ENCODE measurements around the gene CCDC6. TPM values are rescaled to one million over a fixed set of nuclear protein-coding genes. Genes with fewer than 3 reads are reported as not detected.

Gene CCDC6
- total RNA-seq, 1 experiment from 2014 or later = 58.4 TPM

DNA sequence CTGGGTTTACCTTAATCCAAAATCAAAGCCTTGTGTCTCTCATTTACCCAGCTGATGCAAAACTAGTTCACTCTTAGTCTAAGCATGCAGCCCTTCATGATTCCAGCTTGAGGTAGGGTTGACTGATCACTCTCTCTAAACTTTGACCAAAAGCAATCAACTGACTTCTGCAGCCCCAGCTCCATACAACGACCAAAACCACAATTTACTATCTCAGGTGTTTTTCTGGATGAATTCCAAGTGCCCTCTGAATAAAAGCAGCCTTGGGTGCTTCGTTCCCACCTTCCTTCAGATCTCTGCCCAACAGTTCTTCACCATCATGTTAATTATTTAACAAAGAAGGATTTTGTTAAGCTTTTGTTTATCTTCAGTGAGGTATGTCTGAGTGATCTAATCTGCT, 62.6 kb downstream of the CCDC6 start:
- H3K9me3 Mint-ChIP-seq = no peaks in the 10 kb centered on the region
- H2BK12ac ChIP-seq (ENCODE audit: insufficient read length, low read depth, low read length) = no peak overlapping the region
- H2AK5ac ChIP-seq (ENCODE audit: insufficient read length, low read length) = no peak overlapping the region
- no peaks in the 10 kb centered on the region for H3K79me2 ChIP-seq (ENCODE audit: insufficient read depth, low read length)
- H3K23me2 ChIP-seq (ENCODE audit: insufficient read length, low read depth, low read length, poor library complexity, severe bottlenecking) = no peaks in the 10 kb centered on the region
- H3K4ac ChIP-seq (ENCODE audit: low read depth, low read length) = no peak overlapping the region
- no peaks in the 10 kb centered on the region for H3K9me3 ChIP-seq (ENCODE audit: control insufficient read depth, low read depth, low read length)
- no peaks in the 10 kb centered on the region for H3K79me1 ChIP-seq (ENCODE audit: insufficient read depth, low read depth, low read length, poor library complexity, severe bottlenecking)
- no peak for DNase-seq
- no CpG with 5 or more reads among the region's 2 CpGs for WGBS (ENCODE audit: extremely low coverage, insufficient read length, low lambda C conversion rate)
- H4K91ac ChIP-seq (ENCODE audit: insufficient read length, low read depth, low read length) = no peak overlapping the region
- H3K27ac Mint-ChIP-seq = peak overlapping the region; percentile 8 to 91 (median 90); a peak in 4 of 7 replicates
- no peak overlapping the region for H3T11ph ChIP-seq (ENCODE audit: low read length)
- TF ChIP-seq, protein P1, sequence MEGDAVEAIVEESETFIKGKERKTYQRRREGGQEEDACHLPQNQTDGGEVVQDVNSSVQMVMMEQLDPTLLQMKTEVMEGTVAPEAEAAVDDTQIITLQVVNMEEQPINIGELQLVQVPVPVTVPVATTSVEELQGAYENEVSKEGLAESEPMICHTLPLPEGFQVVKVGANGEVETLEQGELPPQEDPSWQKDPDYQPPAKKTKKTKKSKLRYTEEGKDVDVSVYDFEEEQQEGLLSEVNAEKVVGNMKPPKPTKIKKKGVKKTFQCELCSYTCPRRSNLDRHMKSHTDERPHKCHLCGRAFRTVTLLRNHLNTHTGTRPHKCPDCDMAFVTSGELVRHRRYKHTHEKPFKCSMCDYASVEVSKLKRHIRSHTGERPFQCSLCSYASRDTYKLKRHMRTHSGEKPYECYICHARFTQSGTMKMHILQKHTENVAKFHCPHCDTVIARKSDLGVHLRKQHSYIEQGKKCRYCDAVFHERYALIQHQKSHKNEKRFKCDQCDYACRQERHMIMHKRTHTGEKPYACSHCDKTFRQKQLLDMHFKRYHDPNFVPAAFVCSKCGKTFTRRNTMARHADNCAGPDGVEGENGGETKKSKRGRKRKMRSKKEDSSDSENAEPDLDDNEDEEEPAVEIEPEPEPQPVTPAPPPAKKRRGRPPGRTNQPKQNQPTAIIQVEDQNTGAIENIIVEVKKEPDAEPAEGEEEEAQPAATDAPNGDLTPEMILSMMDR (conservative IDR thresholded peaks at IDR 0.05) = no peak
- no peak overlapping the region for H2BK20ac ChIP-seq (ENCODE audit: low read depth, low read length, poor library complexity, severe bottlenecking)
- peaks cover 52 to 53% of the 10 kb centered on the region in 2 experiments for H3K4me1 Mint-ChIP-seq
- no peaks in the 10 kb centered on the region for H4K20me1 ChIP-seq (ENCODE audit: control insufficient read depth, insufficient read depth, insufficient read length)
- no peak overlapping the region for H3K9ac ChIP-seq (ENCODE audit: extremely low read depth, insufficient read length, low read length)
- peaks cover 14 to 39% (median 37%) of the 10 kb centered on the region in 3 experiments; a peak in 6 of 7 replicates for H3K36me3 Mint-ChIP-seq (ENCODE audit: insufficient read depth in 1 of 3, low read depth in 3 of 3)
- no peaks in the 10 kb centered on the region for H3K27me3 ChIP-seq (ENCODE audit: insufficient read depth, low read length)
- no peak overlapping the region for H2BK120ac ChIP-seq (ENCODE audit: low read depth, low read length, poor library complexity, severe bottlenecking)
- no peak overlapping the region for H3K4me3 Mint-ChIP-seq
- no peak overlapping the region for H3K4me2 ChIP-seq (ENCODE audit: insufficient read depth, insufficient read length, low read length)
- no peak overlapping the region for H4K8ac ChIP-seq (replicated peaks; ENCODE audit: insufficient read length, low read depth, low read length)
- H4K5ac ChIP-seq (ENCODE audit: insufficient read length, low read depth, low read length) = no peak overlapping the region
- H3K27me3 Mint-ChIP-seq (ENCODE audit: low read depth) = no peaks in the 10 kb centered on the region
- H3K56ac ChIP-seq (ENCODE audit: insufficient read length, low read depth, low read length) = no peak overlapping the region
- peaks cover 5% of the 10 kb centered on the region for H3K4me1 ChIP-seq (ENCODE audit: insufficient read depth, low read length)
- H2BK5ac ChIP-seq (ENCODE audit: insufficient read length, low read length) = no peak overlapping the region
- H3K27ac ChIP-seq (ENCODE audit: insufficient read length, low read depth, low read length) = no peak overlapping the region
- no peak overlapping the region for H3K14ac ChIP-seq (ENCODE audit: insufficient read depth, low read length)
- no peak overlapping the region for H3K23ac ChIP-seq (ENCODE audit: insufficient read length, low read depth, low read length)
- H2AFZ ChIP-seq (ENCODE audit: low read length) = no peak overlapping the region
- no peak overlapping the region for H3K18ac ChIP-seq (ENCODE audit: insufficient read length, low read depth, low read length)
- no peak overlapping the region for H2BK15ac ChIP-seq (ENCODE audit: low read depth, low read length)
